GM12874 (cell line): ENCODE data around the gene PNMA6A.
"Not testable (repeated sequence)": the region's sequence is repeated elsewhere in the genome, so short reads cannot be mapped to it uniquely, and the experiment has no call there.

Source experiments
- TF ChIP-seq, protein P1 (sequence below): IDR thresholded peaks from 2 replicates; pipeline ENCODE4 v1.5.1; 2011; ENCODE audit warnings: low read depth, mild to moderate bottlenecking, control low read depth, low read length, moderate library complexity; ENCODE audit not compliant: insufficient read depth

The PNMA6A gene

GRCh38 chrX:153071909-153072583 is at the start of gene PNMA6A:
Gene PNMA6A, plus strand, starts transcription at chrX:153072454. Its CDS starts 609 bp downstream, at chrX:153073063.
- TF ChIP-seq, protein P1, sequence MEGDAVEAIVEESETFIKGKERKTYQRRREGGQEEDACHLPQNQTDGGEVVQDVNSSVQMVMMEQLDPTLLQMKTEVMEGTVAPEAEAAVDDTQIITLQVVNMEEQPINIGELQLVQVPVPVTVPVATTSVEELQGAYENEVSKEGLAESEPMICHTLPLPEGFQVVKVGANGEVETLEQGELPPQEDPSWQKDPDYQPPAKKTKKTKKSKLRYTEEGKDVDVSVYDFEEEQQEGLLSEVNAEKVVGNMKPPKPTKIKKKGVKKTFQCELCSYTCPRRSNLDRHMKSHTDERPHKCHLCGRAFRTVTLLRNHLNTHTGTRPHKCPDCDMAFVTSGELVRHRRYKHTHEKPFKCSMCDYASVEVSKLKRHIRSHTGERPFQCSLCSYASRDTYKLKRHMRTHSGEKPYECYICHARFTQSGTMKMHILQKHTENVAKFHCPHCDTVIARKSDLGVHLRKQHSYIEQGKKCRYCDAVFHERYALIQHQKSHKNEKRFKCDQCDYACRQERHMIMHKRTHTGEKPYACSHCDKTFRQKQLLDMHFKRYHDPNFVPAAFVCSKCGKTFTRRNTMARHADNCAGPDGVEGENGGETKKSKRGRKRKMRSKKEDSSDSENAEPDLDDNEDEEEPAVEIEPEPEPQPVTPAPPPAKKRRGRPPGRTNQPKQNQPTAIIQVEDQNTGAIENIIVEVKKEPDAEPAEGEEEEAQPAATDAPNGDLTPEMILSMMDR = not testable (repeated sequence)

DNA sequence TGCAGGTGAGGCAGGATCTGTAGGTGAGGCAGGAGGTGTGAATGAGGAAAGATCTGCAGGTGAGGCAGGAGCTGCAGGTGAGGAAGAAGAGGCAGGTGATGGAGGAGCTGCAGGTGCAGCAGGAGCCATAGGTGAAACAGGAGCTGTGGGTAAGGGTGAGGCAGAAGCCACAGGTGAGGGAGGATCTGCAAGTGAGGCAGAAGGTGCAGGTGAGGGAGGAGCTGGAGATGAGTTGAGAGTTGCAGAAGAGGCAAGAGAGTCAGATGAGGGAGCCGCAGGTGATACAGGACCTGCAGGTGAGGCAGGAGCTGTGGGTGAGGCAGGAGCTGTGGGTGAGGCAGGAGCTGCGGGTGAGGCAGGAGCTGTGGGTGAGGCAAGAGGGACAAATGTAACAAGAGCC is 43.1 kb upstream of the PNMA6A start:
- TF ChIP-seq, protein P1 = no peak

- TF ChIP-seq, protein P1 = no peak
These were observed 42.4 kb upstream of the PNMA6A start for GRCh38 chrX:153029875-153030274.

- TF ChIP-seq, protein P1 = no peak
These were observed 41.5 kb upstream of the PNMA6A start for GRCh38 chrX:153030801-153031200.

DNA sequence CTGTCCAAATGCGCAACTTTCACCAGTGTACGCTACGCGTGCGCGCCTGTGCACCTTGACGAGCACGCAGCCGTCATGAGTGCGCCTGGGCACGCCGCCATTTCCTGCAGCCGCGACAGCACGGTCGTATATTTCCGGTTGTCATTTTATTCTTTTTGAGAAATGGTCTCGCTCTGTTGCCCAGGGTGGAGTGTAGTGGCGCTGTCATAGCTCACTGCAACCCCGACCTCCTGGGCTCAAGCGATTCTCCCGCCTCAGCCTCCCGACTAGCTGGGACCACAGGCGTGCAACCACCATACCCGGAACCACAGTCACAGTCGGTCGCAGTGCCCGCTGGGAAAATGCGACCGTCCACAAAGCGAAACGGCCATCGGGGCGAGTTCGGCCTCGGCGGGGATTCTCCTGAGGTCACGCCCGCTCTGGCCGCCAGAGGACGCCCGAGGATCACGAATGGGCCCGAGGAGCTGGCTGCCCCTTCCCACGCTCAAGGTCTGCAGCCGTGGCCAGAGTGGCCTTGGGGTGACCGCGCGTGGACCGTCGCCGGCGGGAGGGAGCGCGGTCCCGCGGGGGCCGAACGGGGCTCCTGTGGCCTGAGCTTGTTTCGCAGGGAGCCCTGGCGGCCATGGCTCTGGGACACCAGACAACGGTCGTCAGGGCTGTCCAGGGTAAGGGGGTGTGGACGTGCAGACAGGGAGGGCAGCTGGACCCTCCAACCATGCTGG is 39.7 kb upstream of the PNMA6A start:
- TF ChIP-seq, protein P1 = peak; percentile 81

GRCh38 chrX:153049093-153049492 is 23.2 kb upstream of the PNMA6A start:
- TF ChIP-seq, protein P1 = no peak

- TF ChIP-seq, protein P1 = no peak
These were observed 19.7 kb upstream of the PNMA6A start for GRCh38 chrX:153052534-153052933.
